ENCODE data around the gene TBC1D22A.

- no peak for TF ChIP-seq TCF4 (CRISPR knock-in tag; IDR thresholded peaks at IDR 0.05; ENCODE audit: borderline replicate concordance)
- TF ChIP-seq ESRRG (CRISPR knock-in tag; IDR thresholded peaks at IDR 0.05), result no peak
- no peak for TF ChIP-seq OSR1 (CRISPR knock-in tag; IDR thresholded peaks at IDR 0.05)
- TF ChIP-seq PPARA (CRISPR knock-in tag; IDR thresholded peaks at IDR 0.05; ENCODE audit: borderline replicate concordance), result no peak
- TF ChIP-seq CSDC2 (CRISPR knock-in tag; IDR thresholded peaks at IDR 0.05), result no peak
- TF ChIP-seq ZNF70 (CRISPR knock-in tag; IDR thresholded peaks at IDR 0.05), result no peak
- TF ChIP-seq CREB5 (CRISPR knock-in tag; IDR thresholded peaks at IDR 0.05; ENCODE audit: low read depth), result no peak
- no peak for TF ChIP-seq TOX (CRISPR knock-in tag; IDR thresholded peaks at IDR 0.05; ENCODE audit: borderline replicate concordance)
These were observed 298.3 kb downstream of the TBC1D22A start for GRCh38 chr22:47060718-47061117.
